C4-2B (cell line): ENCODE data around the gene DLGAP3.
A peak's percentile ranks its signal among the peaks of the same experiment; 100 is the strongest.

Experiments used
- H3K27ac ChIP-seq: fragments of 450-650 bp; 2 replicates; pipeline ENCODE4 v1.5.1; 2017
- CTCF ChIP-seq: fragments of 450-650 bp; conservative IDR thresholded peaks from 2 replicates; pipeline ENCODE4 v1.5.1; 2017; ENCODE audit warnings: mild to moderate bottlenecking
- ZFX ChIP-seq: fragments of 450-650 bp; IDR thresholded peaks from 2 replicates; pipeline ENCODE4 v1.6.1; 2017

Gene DLGAP3

GRCh38 chr1:34884961-34885360, 44.5 kb downstream of the DLGAP3 start:
- peak; percentile 40 for TF ChIP-seq CTCF
- TF ChIP-seq ZFX: no peak
- no peak overlapping the region for H3K27ac ChIP-seq

GRCh38 chr1:34884536-34884935, 44.9 kb downstream of the DLGAP3 start:
- TF ChIP-seq ZFX: no peak
- no peak for TF ChIP-seq CTCF
- H3K27ac ChIP-seq: no peak overlapping the region

GRCh38 chr1:34879230-34879629, 50.2 kb downstream of the DLGAP3 start:
- TF ChIP-seq CTCF: no peak; the same call in 1 of the 2 replicates
- no peak overlapping the region for H3K27ac ChIP-seq

- H3K27ac ChIP-seq: no peak overlapping the region
- TF ChIP-seq ZFX: no peak
- TF ChIP-seq CTCF: no peak
Observed at GRCh38 chr1:34876406-34876805, 53.0 kb downstream of the DLGAP3 start.

- TF ChIP-seq CTCF (no peak), ZFX (no peak)
- H3K27ac ChIP-seq: no peak overlapping the region
Observed at GRCh38 chr1:34874296-34874952, 55.0 kb downstream of the DLGAP3 start.

- H3K27ac ChIP-seq: no peak overlapping the region
- no peak for TF ChIP-seq CTCF
- no peak for TF ChIP-seq ZFX
Observed at GRCh38 chr1:34872133-34872503, 57.3 kb downstream of the DLGAP3 start.

- no peak for TF ChIP-seq ZFX
- TF ChIP-seq CTCF: no peak
- no peak overlapping the region for H3K27ac ChIP-seq
Observed at GRCh38 chr1:34871443-34872132, 57.9 kb downstream of the DLGAP3 start.
